Activated naive CD8-positive, alpha-beta T cell treated with anti-CD3 and anti-CD28 coated beads, Interleukin-2, amount 10 ng/mL, durations not matched to agents 7 days and 5 days (primary cell): ENCODE data around the gene SCART1. TPM values are rescaled to one million over a fixed set of nuclear protein-coding genes. Genes with fewer than 3 reads are reported as not detected.
"Not testable (repeated sequence)": the region's sequence is repeated elsewhere in the genome, so short reads cannot be mapped to it uniquely, and the experiment has no call there.

Source experiments
- ATAC-seq: fragments of 150-1000 bp; cut with Tn5 transposase; one replicate; pipeline ENCODE4 v1.10.0; 2021; ENCODE audit warnings: low read depth, moderate library complexity
- POLR2A ChIA-PET: fragments of 350-600 bp; sonication (Branson Sonifier 250); formaldehyde crosslinking; loops from one replicate; lab custom pipeline; 2021; ENCODE audit warnings: antibody characterized with exemption; lab: Charles Lee
- DNase-seq: peaks from one replicate; pipeline ENCODE4 v3.0.0; 2021
- H3K27ac Mint-ChIP-seq: one replicate; pipeline ENCODE4 v1.8.0; 2022; ENCODE audit warnings: mild to moderate bottlenecking, mixed read lengths
- H3K27me3 Mint-ChIP-seq: one replicate; pipeline ENCODE4 v1.8.0; 2022; ENCODE audit warnings: mild to moderate bottlenecking, moderate library complexity, mixed read lengths
- H3K36me3 Mint-ChIP-seq: one replicate; pipeline ENCODE4 v1.8.0; 2021; ENCODE audit warnings: mild to moderate bottlenecking, mixed read lengths
- H3K4me1 Mint-ChIP-seq: one replicate; pipeline ENCODE4 v1.8.0; 2021; ENCODE audit warnings: mixed read lengths
- H3K4me3 Mint-ChIP-seq: one replicate; pipeline ENCODE4 v1.8.0; 2022; ENCODE audit warnings: mild to moderate bottlenecking, moderate library complexity, mixed read lengths
- H3K9me3 Mint-ChIP-seq: one replicate; pipeline ENCODE4 v1.8.0; 2021; ENCODE audit warnings: mixed read lengths
- total RNA-seq, 2 experiments: library from RNA; stranded (reverse); gene quantifications; one replicate each; pipeline ENCODE4 v1.2.3, GENCODE V29; 2021

Gene SCART1
- total RNA-seq, 2 experiments from 2014 or later: 5.7 to 6.3 TPM

DNA sequence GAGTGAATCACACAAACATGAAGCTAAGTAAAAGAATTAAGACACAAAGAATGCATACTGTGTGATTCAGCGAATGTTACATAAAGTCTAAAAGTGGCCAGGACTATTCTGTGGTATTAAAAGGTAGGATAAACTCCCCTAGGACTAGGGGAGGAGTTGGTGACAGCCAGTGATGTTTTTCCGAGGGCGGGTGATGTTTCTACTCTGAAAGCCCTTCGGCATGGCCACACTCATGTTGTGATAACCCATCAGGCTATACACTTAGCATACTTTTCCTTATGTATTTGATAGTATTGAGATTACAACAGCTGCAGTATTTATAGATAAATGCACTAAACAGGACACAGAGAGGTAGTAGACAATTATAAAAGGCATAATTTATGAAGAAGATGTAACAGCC lies 57.7 kb downstream of the SCART1 start:
- H3K36me3 Mint-ChIP-seq: no peaks in the 10 kb centered on the region
- H3K4me3 Mint-ChIP-seq: no peak overlapping the region
- H3K9me3 Mint-ChIP-seq: peaks cover 3% of the 10 kb centered on the region
- ATAC-seq (no peak), DNase-seq (no peak)
- peaks cover 45% of the 10 kb centered on the region for H3K27me3 Mint-ChIP-seq
- POLR2A ChIA-PET: no interaction called here
- H3K4me1 Mint-ChIP-seq: no peaks in the 10 kb centered on the region
- no peak overlapping the region for H3K27ac Mint-ChIP-seq

DNA sequence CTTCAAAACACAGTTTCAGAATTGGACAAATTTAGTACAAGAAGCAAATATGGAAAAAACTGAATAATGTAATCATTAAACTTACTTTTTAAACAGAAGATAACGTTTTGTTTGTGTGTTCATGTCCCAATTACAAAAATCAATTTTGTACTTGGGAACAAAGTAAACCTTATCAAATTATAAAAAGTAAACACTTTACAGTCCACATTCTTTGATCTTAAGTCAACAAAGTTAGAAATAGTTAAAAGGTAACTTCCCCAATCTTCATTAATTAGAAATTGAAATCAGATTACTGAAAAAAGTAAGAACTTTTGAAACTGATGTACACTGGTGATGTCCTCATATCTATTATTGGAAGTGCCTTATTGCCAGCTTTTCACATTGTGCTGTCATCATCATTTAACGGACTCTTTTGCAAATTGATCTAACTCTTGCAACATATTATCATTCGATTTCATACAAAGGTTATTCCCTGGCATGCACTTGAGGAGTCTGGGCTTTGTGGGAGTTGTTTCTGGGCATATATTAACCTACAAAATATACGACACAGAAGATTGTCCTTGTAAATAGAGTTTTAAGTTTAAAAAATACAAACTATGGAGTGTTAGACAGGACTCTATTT lies 58.3 kb downstream of the SCART1 start:
- Mint-ChIP-seq H3K27me3 (peaks cover 49% of the 10 kb centered on the region), H3K4me3 (no peak overlapping the region), H3K4me1 (no peaks in the 10 kb centered on the region), H3K27ac (no peak overlapping the region), H3K9me3 (peaks cover 3% of the 10 kb centered on the region), H3K36me3 (no peaks in the 10 kb centered on the region)
- POLR2A ChIA-PET: no interaction called here
- ATAC-seq (no peak), DNase-seq (no peak)

DNA sequence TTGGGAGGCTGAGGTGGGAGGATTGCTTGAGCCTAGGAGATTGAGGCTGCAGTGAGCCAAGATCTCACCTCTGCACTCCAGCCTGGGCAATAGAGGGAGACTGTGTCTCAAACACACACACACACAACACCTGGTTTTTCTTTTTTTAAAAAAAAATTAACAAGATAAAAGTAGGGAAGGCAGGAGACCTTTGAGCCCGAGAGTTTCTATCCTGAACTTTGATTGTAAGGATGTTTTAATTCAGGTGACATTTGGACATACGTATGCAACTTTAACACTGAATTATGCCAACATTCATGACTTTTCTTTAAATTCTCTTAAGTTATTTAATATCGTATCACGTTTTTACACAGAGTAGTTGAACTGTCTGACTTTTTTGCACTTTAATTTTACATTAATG lies 61.7 kb downstream of the SCART1 start:
- H3K36me3 Mint-ChIP-seq: no peaks in the 10 kb centered on the region
- H3K27ac Mint-ChIP-seq: no peak overlapping the region
- no peak for DNase-seq
- H3K4me3 Mint-ChIP-seq: no peak overlapping the region
- H3K27me3 Mint-ChIP-seq: peaks cover 45% of the 10 kb centered on the region
- peaks cover 9% of the 10 kb centered on the region for H3K4me1 Mint-ChIP-seq
- no peak for ATAC-seq
- POLR2A ChIA-PET: no interaction called here
- no peaks in the 10 kb centered on the region for H3K9me3 Mint-ChIP-seq

DNA sequence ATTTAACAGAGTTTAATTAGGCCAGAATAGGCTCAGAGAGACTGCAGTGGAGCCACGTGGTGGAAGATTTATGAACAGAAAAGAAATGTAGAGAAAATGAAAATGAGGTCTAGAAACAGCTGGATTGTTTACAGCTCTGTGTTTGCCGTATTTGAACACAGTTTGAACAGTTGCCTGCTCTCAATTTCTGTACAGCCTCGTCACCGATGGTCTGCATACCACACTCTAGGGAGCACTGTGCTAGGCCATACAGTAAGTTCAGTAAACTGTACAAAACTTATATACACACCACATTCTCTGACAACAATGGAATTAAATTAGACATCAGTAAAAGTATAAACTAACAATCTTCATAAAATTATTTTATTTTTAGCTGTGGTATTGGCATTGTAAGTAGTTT lies 62.3 kb downstream of the SCART1 start:
- H3K4me3 Mint-ChIP-seq: no peak overlapping the region

DNA sequence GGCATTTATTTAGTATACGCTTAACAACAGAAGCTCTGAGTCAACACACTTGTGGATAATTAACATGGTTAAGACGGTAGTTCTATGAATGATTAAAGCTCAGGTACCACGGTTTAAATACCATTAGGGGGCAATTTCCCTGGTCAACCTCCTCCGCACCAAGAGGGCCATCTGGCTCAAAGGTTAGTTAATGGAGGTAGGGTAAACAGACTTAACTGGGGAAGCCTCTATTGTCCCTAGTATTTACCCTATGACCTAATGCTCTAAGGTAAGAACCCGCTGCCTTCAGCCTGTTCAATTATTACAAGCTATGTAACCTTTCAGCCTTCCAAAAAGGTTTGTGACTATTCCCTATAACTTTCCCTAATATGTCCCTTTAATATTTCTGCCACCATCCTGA lies 64.8 kb downstream of the SCART1 start:
- H3K27ac Mint-ChIP-seq, POLR2A ChIA-PET, H3K4me3 Mint-ChIP-seq, DNase-seq, H3K36me3 Mint-ChIP-seq, H3K9me3 Mint-ChIP-seq, ATAC-seq: not testable (repeated sequence)
- Mint-ChIP-seq H3K4me1 (peaks cover 10% of the 10 kb centered on the region), H3K27me3 (peaks cover 44% of the 10 kb centered on the region)

More for the DNA sequence above, 62.3 kb downstream of the SCART1 start:
- no peak for DNase-seq
- no peaks in the 10 kb centered on the region for H3K9me3 Mint-ChIP-seq
- H3K4me1 Mint-ChIP-seq: peaks cover 10% of the 10 kb centered on the region
- ATAC-seq: no peak
- no peak overlapping the region for H3K27ac Mint-ChIP-seq
- no peaks in the 10 kb centered on the region for H3K36me3 Mint-ChIP-seq
- POLR2A ChIA-PET: no interaction called here
- H3K27me3 Mint-ChIP-seq: peaks cover 44% of the 10 kb centered on the region

Other genes with a start within 250 kb of the SCART1 start
- gene UTF1, start 223.7 kb upstream of the SCART1 start, total RNA-seq: not detected
- gene VENTX, start 216.1 kb upstream of the SCART1 start, total RNA-seq: under 1 TPM in 1 of 2 experiments, not detected in 1; 0.11 TPM
- gene ADAM8, start 177.1 kb upstream of the SCART1 start, total RNA-seq: 10 to 100 TPM; 90.8 to 91.0 TPM
- 10 to 100 TPM; 56.4 to 69.3 TPM for gene TUBGCP2, start 145.1 kb upstream of the SCART1 start, total RNA-seq
- 10 to 100 TPM; 44.5 to 47.4 TPM for gene ZNF511, start 145.0 kb upstream of the SCART1 start, total RNA-seq
- 1 to 10 TPM; 3.1 to 3.6 TPM for gene CALY, start 117.0 kb upstream of the SCART1 start, total RNA-seq
- gene PRAP1, start 106.6 kb upstream of the SCART1 start, total RNA-seq: not detected
- gene FUOM, start 95.9 kb upstream of the SCART1 start, total RNA-seq: 10 to 100 TPM; 15.4 to 17.3 TPM
- gene ECHS1, start 80.6 kb upstream of the SCART1 start, total RNA-seq: 10 to 100 TPM; 33.5 to 36.1 TPM
- gene PAOX, start 74.7 kb upstream of the SCART1 start, total RNA-seq: 1 to 10 TPM; 7.2 to 9.9 TPM
- 10 to 100 TPM; 53.7 to 56.6 TPM for gene MTG1, start 59.8 kb upstream of the SCART1 start, total RNA-seq
- not detected for gene SPRN, start 29.3 kb upstream of the SCART1 start, total RNA-seq
- under 1 TPM; 0.65 to 0.80 TPM for gene CYP2E1, start 73.4 kb downstream of the SCART1 start, total RNA-seq
- gene SYCE1, start 111.6 kb downstream of the SCART1 start, total RNA-seq: 1 to 10 TPM; 2.1 to 2.3 TPM
- not detected for gene FRG2B, start 172.8 kb downstream of the SCART1 start, total RNA-seq